Gastrocnemius medialis (tissue), 4 donors: ENCODE data around the gene PHF13. TPM values are rescaled to one million over a fixed set of nuclear protein-coding genes. Genes with fewer than 3 reads are reported as not detected.
"Not testable (repeated sequence)": the region's sequence is repeated elsewhere in the genome, so short reads cannot be mapped to it uniquely, and the experiment has no call there.

Experiments used
- ATAC-seq, 2 donors: fragments of 150-250 bp; one replicate each; pipeline ENCODE4 v1.9.1; 2016
- DNase-seq, 2 donors: peaks; one replicate each; pipeline ENCODE4 v3.0.0-alpha.2; 2019
- H3K27ac ChIP-seq, 4 donors: fragments of 200-600 bp; sonication (generic); 1 replicate in 1 of 4; 2 replicates in 3 of 4; pipeline ENCODE4 v1.5.1; 2016 to 2018; ENCODE audit warnings: mild to moderate bottlenecking in 2 of 4, moderate library complexity in 1 of 4
- H3K27me3 ChIP-seq, 3 donors: fragments of 200-600 bp; sonication (generic) in 2 of 3; 1 replicate in 1 of 3; 2 replicates in 2 of 3; pipeline versions ENCODE4 v1.5.1 to v1.6.0; 2016 to 2019; ENCODE audit warnings: mild to moderate bottlenecking in 1 of 3, moderate library complexity in 1 of 3
- H3K36me3 ChIP-seq, 2 donors: fragments of 200-600 bp; sonication (generic) in 1 of 2; one replicate each; pipeline ENCODE4 v1.5.1; 2017 to 2018
- H3K4me1 ChIP-seq, 2 donors: fragments of 200-600 bp; sonication (generic) in 1 of 2; one replicate each; pipeline ENCODE4 v1.5.1; 2016 to 2017; ENCODE audit warnings: mild to moderate bottlenecking in 2 of 2
- H3K4me3 ChIP-seq, 4 donors: fragments of 200-600 bp; sonication (generic) in 3 of 4; 1 replicate in 1 of 4; 2 replicates in 3 of 4; pipeline ENCODE4 v1.5.1; 2016 to 2019; ENCODE audit warnings: mild to moderate bottlenecking in 2 of 4
- H3K9me3 ChIP-seq, 3 donors: fragments of 200-600 bp; sonication (generic) in 2 of 3; 1 replicate in 1 of 3; 2 replicates in 2 of 3; pipeline ENCODE4 v1.5.1; 2016 to 2019
- CTCF ChIP-seq, 5 experiments: fragments of 450-650 bp in 3 of 5; fragments of 200-600 bp in 2 of 5; sonication (generic) in 2 of 5; IDR thresholded peaks in 4 of 5; conservative IDR thresholded peaks in 1 of 5; 1 replicate in 4 of 5; 2 replicates in 1 of 5; pipeline ENCODE4 v1.5.1; 2016 to 2019; ENCODE audit warnings: antibody characterized with exemption in 5 of 5, mild to moderate bottlenecking in 3 of 5, moderate library complexity in 3 of 5
- POLR2A ChIP-seq, 2 donors: fragments of 450-650 bp; IDR thresholded peaks; one replicate each; pipeline ENCODE4 v1.6.1; 2017; ENCODE audit warnings: antibody characterized with exemption in 2 of 2, mild to moderate bottlenecking in 2 of 2, moderate library complexity in 2 of 2
- in situ Hi-C, 4 donors: fragments of 200-750 bp; cut with MboI; loops; one replicate each; pipeline versions ENCODE4 v1.15.0 to v1.8.0; 2017; ENCODE audit warnings: low sequenced_read_pairs in 4 of 4
- intact Hi-C: fragments of 100-400 bp; cut with DNase I; formaldehyde crosslinking; loops from one replicate; pipeline ENCODE4 v1.15.1; 2023; ENCODE audit warnings: low total_unique reads
- total RNA-seq, 4 donors: library from RNA; depleted of rRNA; stranded (reverse); fragments of >200 nt; gene quantifications; one replicate each; pipeline versions ENCODE4 v1.1.0 to v1.2.3, GENCODE V29; 2016

Gene PHF13
- total RNA-seq, 4 donors from 2014 or later: 4.7 to 8.5 (median 5.3) TPM

- in situ Hi-C loops: no loop called here
- ATAC-seq: no peak
- Histone ChIP-seq H3K36me3 (peaks cover 0 to 54% of the 10 kb centered on the region in 2 donors), H3K27me3 (no peaks in the 10 kb centered on the region), H3K4me3 (peak overlapping the region; percentile 27 to 90 (median 54)), H3K27ac (peak overlapping the region; percentile 98 to 100 (median 100)), H3K9me3 (no peaks in the 10 kb centered on the region), H3K4me1 (peaks cover 82 to 86% of the 10 kb centered on the region in 2 donors)
- no peak for DNase-seq
- TF ChIP-seq CTCF (IDR thresholded peaks at IDR 0.05 in 4 of 5, conservative IDR thresholded peaks at IDR 0.05 in 1 of 5) (no peak), POLR2A (IDR thresholded peaks at IDR 0.05) (no peak)
- intact Hi-C loops: no loop called here
Measured at GRCh38 chr1:6596351-6596750, 17.2 kb upstream of the PHF13 start.

DNA sequence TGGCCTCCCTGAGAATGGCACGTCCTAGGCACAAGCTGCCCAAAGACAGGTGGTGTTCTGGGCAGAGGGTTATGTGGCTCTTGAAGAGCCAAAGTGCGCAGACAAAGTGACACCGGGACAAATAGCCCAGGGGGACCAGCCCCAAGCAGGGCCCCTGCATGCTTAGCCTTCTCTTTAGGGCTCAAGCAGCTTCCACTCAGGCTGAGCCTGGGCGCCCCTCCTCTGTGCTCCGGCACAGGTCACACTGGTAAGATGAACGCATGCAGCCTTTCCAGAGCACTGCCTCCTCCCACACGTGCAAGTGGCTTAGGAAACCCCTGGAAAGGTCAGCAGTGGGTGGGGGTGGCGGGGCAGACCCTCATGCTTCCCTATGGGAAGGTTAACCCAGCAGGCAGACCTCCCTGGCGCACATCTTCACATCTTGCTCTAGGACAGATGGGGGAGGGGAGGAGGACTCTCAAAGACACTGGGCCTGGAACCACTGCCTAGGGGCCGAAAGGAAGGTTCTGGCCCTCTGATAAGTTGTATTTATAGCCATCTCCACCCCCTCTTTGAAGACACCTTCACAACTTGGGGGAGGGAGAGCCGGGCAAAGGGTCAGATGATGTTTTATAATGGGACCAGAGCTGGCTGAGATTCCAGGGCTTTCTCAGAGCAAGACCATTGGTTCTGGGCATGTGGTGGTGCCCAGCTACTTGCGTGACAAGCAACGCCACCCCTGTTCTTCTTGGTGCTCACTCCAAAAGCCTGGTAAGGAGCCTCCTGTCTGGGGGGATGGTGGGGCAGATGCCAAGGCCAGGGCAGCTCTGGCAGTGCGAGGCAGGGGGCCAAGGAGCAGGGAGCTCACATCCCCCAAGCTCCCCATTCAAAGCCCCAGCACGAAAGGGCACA, 16.4 kb upstream of the PHF13 start:
- H3K9me3 ChIP-seq: no peaks in the 10 kb centered on the region
- intact Hi-C loops (no loop called here), in situ Hi-C loops (no loop called here)
- ATAC-seq: peak; percentile 1 to 15
- no peaks in the 10 kb centered on the region for H3K27me3 ChIP-seq
- no peak for TF ChIP-seq CTCF (IDR thresholded peaks at IDR 0.05 in 4 of 5, conservative IDR thresholded peaks at IDR 0.05 in 1 of 5)
- TF ChIP-seq POLR2A (IDR thresholded peaks at IDR 0.05): peak; percentile 31 to 37
- H3K4me1 ChIP-seq: peaks cover 74 to 78% of the 10 kb centered on the region in 2 donors
- peak in 1 of 2 donors; percentile 80 for DNase-seq
- H3K4me3 ChIP-seq: peak overlapping the region; percentile 27 to 90 (median 54)
- peak overlapping the region; percentile 98 to 100 (median 100) for H3K27ac ChIP-seq
- H3K36me3 ChIP-seq: peaks cover 0 to 54% of the 10 kb centered on the region in 2 donors

DNA sequence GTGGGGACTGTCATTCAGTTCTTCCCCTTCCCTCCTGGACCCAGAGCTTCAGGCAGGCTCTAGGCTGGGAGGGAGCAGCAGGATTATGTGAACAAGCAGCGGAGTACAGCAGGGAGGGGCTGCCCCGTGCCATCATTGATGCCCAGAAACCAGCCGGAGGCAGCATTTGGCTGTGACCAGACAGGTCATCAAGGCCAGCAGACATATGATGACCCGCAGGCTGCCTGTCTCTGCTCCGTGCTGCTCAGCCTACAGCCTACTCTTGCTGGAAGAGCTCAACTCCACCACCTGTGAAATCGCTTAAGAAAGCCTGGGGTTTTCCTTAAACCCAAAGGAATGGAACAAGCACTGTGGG, 15.8 kb upstream of the PHF13 start:
- ATAC-seq (no peak), DNase-seq (peak in 1 of 2 donors; percentile 75)
- in situ Hi-C loops (no loop called here), intact Hi-C loops (no loop called here)
- Histone ChIP-seq H3K27me3 (no peaks in the 10 kb centered on the region), H3K4me1 (peaks cover 68 to 72% of the 10 kb centered on the region in 2 donors), H3K36me3 (peaks cover 0 to 51% of the 10 kb centered on the region in 2 donors), H3K4me3 (peak overlapping the region; percentile 27 to 91 (median 82)), H3K27ac (peak overlapping the region; percentile 98 to 100 (median 100)), H3K9me3 (no peaks in the 10 kb centered on the region)
- no peak for TF ChIP-seq CTCF (IDR thresholded peaks at IDR 0.05 in 4 of 5, conservative IDR thresholded peaks at IDR 0.05 in 1 of 5)
- peak in 1 of 2 donors; percentile 2 for TF ChIP-seq POLR2A (IDR thresholded peaks at IDR 0.05)

DNA sequence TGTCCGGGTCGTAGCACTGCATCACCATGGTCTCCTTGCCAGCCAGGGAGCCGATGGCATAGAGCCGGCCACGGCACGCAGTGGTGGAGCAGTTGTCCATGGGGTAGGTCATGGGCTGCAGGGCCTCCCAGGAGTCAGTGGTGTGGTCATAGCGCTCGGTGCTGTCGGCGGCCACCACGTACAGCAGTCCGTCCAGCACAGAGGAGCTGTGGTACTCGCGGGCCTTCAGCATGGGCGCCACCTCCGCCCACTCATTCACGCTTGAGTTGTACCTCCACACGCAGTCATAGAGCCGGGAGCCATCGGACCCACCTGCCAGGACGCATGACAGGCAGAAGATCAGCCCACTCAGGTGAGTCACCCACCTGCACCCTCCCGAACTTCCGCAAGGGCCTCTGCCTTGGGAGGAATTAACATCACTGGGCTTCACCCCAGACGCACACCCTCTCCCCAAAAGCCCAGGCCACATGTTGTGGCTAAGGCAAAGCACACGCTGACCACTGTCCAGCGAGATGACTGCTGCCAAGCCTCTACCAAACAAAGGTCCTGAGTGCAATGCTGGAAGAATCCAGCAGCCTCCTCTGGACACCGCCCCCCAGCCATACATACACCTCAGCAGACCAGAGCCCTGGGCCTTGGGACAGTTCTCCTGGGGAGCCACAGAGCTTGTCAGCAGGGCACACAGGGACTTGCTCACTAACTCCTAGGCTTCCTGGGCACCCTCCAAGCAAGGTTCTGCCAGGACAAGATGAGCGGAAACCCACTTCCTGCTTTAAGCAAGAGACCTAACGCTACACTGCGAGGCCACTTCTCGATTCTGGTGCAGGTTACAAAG, 14.2 kb upstream of the PHF13 start:
- in situ Hi-C loops: no loop called here
- peak overlapping the region; percentile 74 to 92 (median 90) for H3K4me3 ChIP-seq
- peak; percentile 73 to 76 for DNase-seq
- peaks cover 60 to 63% of the 10 kb centered on the region in 2 donors for H3K4me1 ChIP-seq
- intact Hi-C loops: no loop called here
- H3K27ac ChIP-seq: peak overlapping the region; percentile 98 to 100 (median 100)
- no peaks in the 10 kb centered on the region for H3K27me3 ChIP-seq
- H3K36me3 ChIP-seq: peaks cover 0 to 35% of the 10 kb centered on the region in 2 donors
- no peaks in the 10 kb centered on the region for H3K9me3 ChIP-seq
- peak; percentile 52 to 57 for TF ChIP-seq POLR2A (IDR thresholded peaks at IDR 0.05)
- peak in 3 of 5 experiments; percentile 23 to 36 (median 26) for TF ChIP-seq CTCF (IDR thresholded peaks at IDR 0.05 in 4 of 5, conservative IDR thresholded peaks at IDR 0.05 in 1 of 5)
- ATAC-seq: peak in 1 of 2 donors; percentile 2

GRCh38 chr1:6599991-6600390, 13.5 kb upstream of the PHF13 start:
- Histone ChIP-seq H3K27ac (peak overlapping the region; percentile 98 to 100 (median 100)), H3K4me3 (peak overlapping the region; percentile 74 to 92 (median 90)), H3K4me1 (peaks cover 60 to 63% of the 10 kb centered on the region in 2 donors), H3K36me3 (peaks cover 0 to 29% of the 10 kb centered on the region in 2 donors)
- ATAC-seq, in situ Hi-C loops, H3K9me3 ChIP-seq, H3K27me3 ChIP-seq, DNase-seq: not testable (repeated sequence)
- intact Hi-C loops: loop anchor here (2.0 to 5.0 kb wide), 2 partner anchors 19 to 182 kb away; no protein-coding TSS in a partner anchor
